IMR-90 (cell line): ENCODE results near the gene TMEM117. TPM values are rescaled to one million over a fixed set of nuclear protein-coding genes. Genes with fewer than 3 reads are reported as not detected.

Experiments used
- ATAC-seq: fragments of 200-7000 bp; cut with Tn5 transposase; 2 replicates; pipeline ENCODE4 v1.9.1; 2020; ENCODE audit warnings: low read depth, mild to moderate bottlenecking, moderate library complexity
- Bru-seq: library from RNA; stranded (reverse); fragments of 400-500 nt; gene quantifications from one replicate; lab custom pipeline; 2021; lab: Mats Ljungman, UMichigan
- BruChase-seq, 2 experiments: library from RNA; stranded (reverse); fragments of 400-500 nt; gene quantifications; one replicate each; lab custom pipeline; 2021; lab: Mats Ljungman, UMichigan
- BruUV-seq: library from RNA; stranded (reverse); fragments of 400-500 nt; replicated peaks from 2 replicates; lab custom pipeline; 2021; lab: Mats Ljungman, UMichigan
- CTCF ChIA-PET: fragments of 300-600 bp; formaldehyde crosslinking; extraction: SDS; loops from one replicate; lab custom pipeline; 2021; ENCODE audit warnings: antibody characterized with exemption; lab: Yijun Ruan, JAX
- POLR2A ChIA-PET: fragments of 300-600 bp; sonication (Branson Sonifier 250); formaldehyde crosslinking; loops from one replicate; lab custom pipeline; 2022; ENCODE audit warnings: antibody characterized with exemption; ENCODE audit not compliant: unreplicated experiment; lab: Charles Lee
- DNase-seq: peaks from one replicate; pipeline ENCODE4 v3.0.0; 2013
- H2AFZ ChIP-seq: replicated peaks from 2 replicates; pipeline ENCODE3; 2013; ENCODE audit warnings: low read length, mild to moderate bottlenecking; ENCODE audit not compliant: poor library complexity
- H2AK5ac ChIP-seq: 2 replicates; pipeline ENCODE4 v1.6.1; 2013; ENCODE audit warnings: low read depth, low read length, inconsistent platforms
- H2AK9ac ChIP-seq: replicated peaks from 2 replicates; pipeline ENCODE3; 2013; ENCODE audit warnings: mild to moderate bottlenecking, low read depth, low read length, moderate library complexity; ENCODE audit not compliant: poor library complexity
- H2BK120ac ChIP-seq: 2 replicates; pipeline ENCODE4 v1.6.1; 2013; ENCODE audit warnings: low read depth, low read length, inconsistent platforms
- H2BK15ac ChIP-seq: 3 replicates; pipeline ENCODE4 v1.6.1; 2013; ENCODE audit warnings: low read depth, low read length, inconsistent platforms
- H2BK20ac ChIP-seq: 2 replicates; pipeline ENCODE4 v1.6.1; 2013; ENCODE audit warnings: low read depth, mild to moderate bottlenecking, inconsistent platforms, low read length, moderate library complexity
- H2BK5ac ChIP-seq: 2 replicates; pipeline ENCODE4 v1.6.1; 2013; ENCODE audit warnings: mild to moderate bottlenecking, low read depth, low read length, inconsistent platforms; ENCODE audit not compliant: poor library complexity, severe bottlenecking
- H3K14ac ChIP-seq: replicated peaks from 2 replicates; pipeline ENCODE4 v1.6.1; 2013; ENCODE audit warnings: low read depth, low read length, inconsistent platforms
- H3K18ac ChIP-seq: 2 replicates; pipeline ENCODE4 v1.6.1; 2013; ENCODE audit warnings: low read depth, low read length, control low read depth
- H3K23ac ChIP-seq: 2 replicates; pipeline ENCODE4 v1.6.1; 2013; ENCODE audit warnings: low read depth, low read length, inconsistent platforms
- H3K27ac ChIP-seq: 2 replicates; pipeline ENCODE4 v1.5.1; 2013; ENCODE audit warnings: mild to moderate bottlenecking, control low read depth, low read length; ENCODE audit not compliant: insufficient read depth
- H3K27me3 ChIP-seq: 2 replicates; pipeline ENCODE4 v1.6.1; 2013; ENCODE audit warnings: low read length; ENCODE audit not compliant: control insufficient read depth, insufficient read depth
- H3K36me3 ChIP-seq: 2 replicates; pipeline ENCODE4 v1.6.1; 2013; ENCODE audit warnings: low read length, mixed read lengths; ENCODE audit not compliant: control insufficient read depth, insufficient read depth
- H3K4ac ChIP-seq: 2 replicates; pipeline ENCODE4 v1.6.1; 2013; ENCODE audit warnings: low read depth, low read length, inconsistent platforms
- H3K4me1 ChIP-seq: 2 replicates; pipeline ENCODE4 v1.6.1; 2013; ENCODE audit warnings: low read length, mixed read lengths; ENCODE audit not compliant: control insufficient read depth, insufficient read depth
- H3K4me2 ChIP-seq: 2 replicates; pipeline ENCODE4 v1.6.1; 2013; ENCODE audit warnings: low read depth, mild to moderate bottlenecking, control low read depth, low read length, moderate library complexity
- H3K4me3 ChIP-seq: 2 replicates; pipeline ENCODE4 v1.5.1; 2013; ENCODE audit warnings: low read depth, mild to moderate bottlenecking, control low read depth, low read length, moderate library complexity; ENCODE audit not compliant: insufficient read depth
- H3K56ac ChIP-seq: 2 replicates; pipeline ENCODE4 v1.6.1; 2013; ENCODE audit warnings: low read length, inconsistent platforms; ENCODE audit not compliant: insufficient read depth; ENCODE audit errors: extremely low read depth
- H3K79me1 ChIP-seq, 2 experiments: 2 replicates each; pipeline ENCODE4 v1.6.1; 2013; ENCODE audit warnings: low read length in 2 of 2, inconsistent platforms in 1 of 2, low read depth in 1 of 2
- H3K9ac ChIP-seq: 2 replicates; pipeline ENCODE4 v1.6.1; 2013; ENCODE audit warnings: low read depth, low read length, control low read depth
- H3K9me1 ChIP-seq: 2 replicates; pipeline ENCODE4 v1.6.1; 2013; ENCODE audit warnings: low read length, inconsistent platforms; ENCODE audit not compliant: insufficient read depth
- H3K9me3 ChIP-seq: 2 replicates; pipeline ENCODE4 v1.6.1; 2013; ENCODE audit warnings: low read length; ENCODE audit not compliant: control insufficient read depth, insufficient read depth
- H4K20me1 ChIP-seq: 2 replicates; pipeline ENCODE4 v1.6.1; 2013; ENCODE audit warnings: low read length, inconsistent platforms; ENCODE audit not compliant: insufficient read depth
- H4K5ac ChIP-seq: 2 replicates; pipeline ENCODE4 v1.6.1; 2013; ENCODE audit warnings: mild to moderate bottlenecking, low read depth, low read length, control low read depth
- H4K8ac ChIP-seq, 2 experiments: 2 replicates each; pipeline ENCODE4 v1.6.1; 2013; ENCODE audit warnings: low read depth in 2 of 2, low read length in 2 of 2, control low read depth in 1 of 2, inconsistent platforms in 1 of 2
- H4K91ac ChIP-seq: 2 replicates; pipeline ENCODE4 v1.6.1; 2013; ENCODE audit warnings: low read depth, low read length, inconsistent platforms; ENCODE audit not compliant: insufficient read depth
- BHLHE40 ChIP-seq: fragments of 150-350 bp; IDR thresholded peaks from 2 replicates; pipeline ENCODE4 v1.6.1; 2016; ENCODE audit warnings: mild to moderate bottlenecking, low read depth, low read length
- MAZ ChIP-seq: IDR thresholded peaks from 2 replicates; pipeline ENCODE4 v1.6.1; 2012; ENCODE audit warnings: low read depth, mild to moderate bottlenecking, low read length, improper control_type of control experiment, moderate library complexity, borderline replicate concordance
- MXI1 ChIP-seq: IDR thresholded peaks from 2 replicates; pipeline ENCODE4 v1.6.1; 2012; ENCODE audit warnings: low read depth, mild to moderate bottlenecking, low read length, moderate library complexity, borderline replicate concordance
- POLR2A ChIP-seq: IDR thresholded peaks from 2 replicates; pipeline ENCODE4 v1.6.1; 2012; ENCODE audit warnings: mild to moderate bottlenecking, low read depth, low read length
- RCOR1 ChIP-seq: IDR thresholded peaks from 2 replicates; pipeline ENCODE4 v1.6.1; 2012; ENCODE audit warnings: mild to moderate bottlenecking, low read length, improper control_type of control experiment; ENCODE audit not compliant: insufficient replicate concordance
- USF2 ChIP-seq: fragments of 150-350 bp; IDR thresholded peaks from 2 replicates; pipeline ENCODE4 v1.6.1; 2017; ENCODE audit warnings: mild to moderate bottlenecking, antibody characterized with exemption, low read length, low read depth
- WGBS, 2 experiments: methylation state at CpG; one replicate each; pipeline versions ENCODE4 v1.1.5 to v1.1.7; 2013; ENCODE audit warnings: missing lambda C conversion rate in 2 of 2; ENCODE audit not compliant: insufficient read length in 1 of 2; ENCODE audit errors: extremely low coverage in 2 of 2; 5-methylcytosine and 5-hydroxymethylcytosine counted together
- dilution Hi-C: fragments of 300-500 bp; cut with HindIII; formaldehyde crosslinking; loops from one replicate; pipeline ENCODE4 v1.14.3; 2018; ENCODE audit warnings: low sequenced_read_pairs; ENCODE audit not compliant: unreplicated experiment
- in situ Hi-C: fragments of 300-500 bp; cut with MboI; formaldehyde crosslinking; loops from 3 replicates; pipeline ENCODE4 v1.14.3; 2019; ENCODE audit warnings: low sequenced_read_pairs, inconsistent platforms, mixed read lengths
- intact Hi-C: fragments of 100-400 bp; cut with micrococcal nuclease; formaldehyde crosslinking; loops from 2 replicates; pipeline ENCODE4 v1.10.0; 2022
- long read RNA-seq: library from polyadenylated mRNA; unstranded; transcript quantifications from one replicate; pipeline ENCODE4 v2.0.0, GENCODE V29; 2021; ENCODE audit not compliant: unreplicated experiment
- polyA plus RNA-seq, 3 experiments: library from polyadenylated mRNA; depleted of rRNA; stranded (reverse); fragments of >200 nt; gene quantifications; 2 replicates each; pipeline ENCODE4 v1.2.3, GENCODE V29; 2012; ENCODE audit warnings: low replicate concordance in 1 of 3
- total RNA-seq: library from RNA; depleted of rRNA; stranded (reverse); fragments of >200 nt; gene quantifications from 2 replicates; pipeline ENCODE4 v1.2.3, GENCODE V29; 2012; rRNA removed

TMEM117 gene
- 21.0 and 29.7 TPM in 2 replicates for total RNA-seq
- polyA plus RNA-seq (2012; rRNA removed), result 6.1 and 8.7 TPM in 2 replicates
- polyA plus RNA-seq (2012; cell fraction: cytosol; rRNA removed), result 3.1 and 4.4 TPM in 2 replicates
- 1.6 and 7.0 TPM in 2 replicates for polyA plus RNA-seq (2012; cell fraction: nucleus; rRNA removed; ENCODE audit: low replicate concordance)
- percentile 63 among the genes with signal in this experiment for Bru-seq, nascent RNA
- BruChase-seq, experiment 1, labeled RNA remaining after a 6-hour chase, result percentile 55 among the genes with signal in this experiment
- BruChase-seq, experiment 2, labeled RNA remaining after a 2-hour chase, result percentile 67 among the genes with signal in this experiment
- long read RNA-seq, transcript TMEM117-201 (8 exons, 2,758 nt), result major isoform, 20 of 33 reads
- long read RNA-seq, partial matches to known transcripts, result 1 of 33 reads
- long read RNA-seq, other reads (novel, unspliced or antisense), result 10 of 33 reads

GRCh38 chr12:43835656-43836474 is at the start of gene TMEM117:
Gene TMEM117, plus strand, starts transcription at chr12:43836081.
- peak within 1 kb of the TSS; percentile 96 for H2AFZ ChIP-seq
- peaks cover 5% of the 10 kb centered on the region; the same call in 1 of the 2 replicates for H3K9me1 ChIP-seq
- peak within 1 kb of the TSS; percentile 61 for H3K56ac ChIP-seq
- H4K5ac ChIP-seq, result peak within 1 kb of the TSS; percentile 16
- intact Hi-C loops (loop anchor here (2.0 kb wide), 1 partner anchor 47 kb away; no protein-coding TSS in a partner anchor), in situ Hi-C loops (no loop called here), dilution Hi-C loops (no loop called here)
- H3K4me3 ChIP-seq, result peak within 1 kb of the TSS; percentile 61
- peak within 1 kb of the TSS; percentile 45; the same call in 1 of the 3 replicates for H2BK15ac ChIP-seq
- H3K36me3 ChIP-seq, result no peaks in the 10 kb centered on the region
- H3K4ac ChIP-seq, result peak within 1 kb of the TSS; percentile 83
- H3K27ac ChIP-seq, result peak within 1 kb of the TSS; percentile 63
- WGBS, 2 experiments, result 0% methylated on average over 48 of the region's 103 CpGs; no CpG with 5 or more reads in 1 of the 2 experiments
- peak within 1 kb of the TSS; percentile 83 for H3K14ac ChIP-seq
- H3K9me3 ChIP-seq, result no peaks in the 10 kb centered on the region
- H3K18ac ChIP-seq, result peak within 1 kb of the TSS; percentile 10
- no peaks in the 10 kb centered on the region for H4K20me1 ChIP-seq
- ChIA-PET POLR2A (interaction anchor here (1.0 kb wide), 1 partner anchor 18 kb away, joined by 3 read pairs; no protein-coding TSS in a partner anchor), CTCF (no interaction called here)
- peak within 1 kb of the TSS; percentile 79 for H3K4me2 ChIP-seq
- peak; percentile 82 for ATAC-seq
- H2BK5ac ChIP-seq, result peak within 1 kb of the TSS; percentile 71
- H3K23ac ChIP-seq, result peak within 1 kb of the TSS; percentile 94
- H2BK120ac ChIP-seq, result peak within 1 kb of the TSS; percentile 35; the same call in 1 of the 2 replicates
- peak; percentile 80; the same call in 1 of the 2 replicates for TF ChIP-seq MXI1
- TF ChIP-seq USF2, result no peak
- no peak for TF ChIP-seq MAZ
- peak; percentile 9 for TF ChIP-seq BHLHE40
- TF ChIP-seq RCOR1, result peak; percentile 19
- peak; percentile 68 for TF ChIP-seq POLR2A
- no peaks in the 10 kb centered on the region for H3K27me3 ChIP-seq
- H3K9ac ChIP-seq, result peak within 1 kb of the TSS; percentile 73
- DNase-seq, result peak; percentile 43
- H3K79me1 ChIP-seq, result peaks cover 8 to 25% of the 10 kb centered on the region in 2 experiments; a peak in 2 of 4 replicates
- no peak within 1 kb of the TSS for H2BK20ac ChIP-seq
- H2AK5ac ChIP-seq, result no peak within 1 kb of the TSS
- BruUV-seq, result no TSS peak
- peak within 1 kb of the TSS; percentile 91 for H2AK9ac ChIP-seq
- H3K4me1 ChIP-seq, result no peaks in the 10 kb centered on the region; the same call in 1 of the 2 replicates
- peak within 1 kb of the TSS; percentile 5 to 82; a peak in 3 of 4 replicates for H4K8ac ChIP-seq
- peak within 1 kb of the TSS; percentile 47 for H4K91ac ChIP-seq
